GM21737 (cell line): ENCODE data around the gene SLCO3A1.

Experiments
- ATAC-seq: cut with Tn5 transposase; IDR thresholded peaks from one replicate; pipeline ENCODE4 v1.9.1; 2021; ENCODE audit warnings: mild to moderate bottlenecking, moderate library complexity; ENCODE audit not compliant: unreplicated experiment

Gene SLCO3A1

GRCh38 chr15:92118162-92118935 lies 264.8 kb downstream of the SLCO3A1 start:
- no peak for ATAC-seq

DNA sequence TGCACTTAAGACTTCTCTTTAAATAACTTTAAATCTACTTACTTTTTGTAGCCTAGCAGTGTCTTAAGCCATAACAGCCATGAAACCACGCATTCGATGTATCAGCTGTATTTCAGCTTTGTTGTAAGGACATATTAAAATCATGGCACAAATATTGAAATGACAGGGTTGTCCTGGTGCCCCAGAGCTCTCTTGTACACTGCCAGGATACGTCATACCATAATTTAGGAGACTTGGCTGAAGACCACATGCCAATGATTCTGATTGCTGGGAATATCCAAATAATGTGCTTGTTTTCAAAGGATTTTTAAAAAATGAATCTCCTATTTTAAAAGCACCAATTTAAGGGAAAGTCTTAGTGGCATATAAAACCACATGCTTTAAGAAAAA lies 265.4 kb downstream of the SLCO3A1 start:
- ATAC-seq = no peak

- no peak for ATAC-seq
Observed at GRCh38 chr15:92120094-92120795, 266.7 kb downstream of the SLCO3A1 start.

- no peak for ATAC-seq
Observed at GRCh38 chr15:92121047-92121446, 267.5 kb downstream of the SLCO3A1 start.

DNA sequence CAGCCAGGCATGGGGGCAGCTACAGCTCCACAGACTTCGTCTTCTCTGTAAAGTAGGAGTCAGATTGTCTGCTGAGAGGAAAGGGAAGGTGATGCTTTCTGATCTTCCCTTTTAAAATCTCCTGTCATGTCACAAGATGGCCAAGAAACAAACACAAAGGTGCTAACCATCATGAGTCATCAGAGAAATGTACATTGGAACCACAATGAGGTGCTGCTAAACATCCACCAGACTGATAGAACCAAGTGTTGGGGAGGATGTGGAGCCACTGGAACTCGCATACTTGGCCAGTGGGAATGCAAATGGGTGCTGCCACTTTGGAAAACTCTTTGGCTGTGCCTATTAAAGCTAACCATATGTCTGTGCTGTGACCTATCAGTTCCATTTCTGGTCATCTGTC lies 268.8 kb downstream of the SLCO3A1 start:
- ATAC-seq = no peak

DNA sequence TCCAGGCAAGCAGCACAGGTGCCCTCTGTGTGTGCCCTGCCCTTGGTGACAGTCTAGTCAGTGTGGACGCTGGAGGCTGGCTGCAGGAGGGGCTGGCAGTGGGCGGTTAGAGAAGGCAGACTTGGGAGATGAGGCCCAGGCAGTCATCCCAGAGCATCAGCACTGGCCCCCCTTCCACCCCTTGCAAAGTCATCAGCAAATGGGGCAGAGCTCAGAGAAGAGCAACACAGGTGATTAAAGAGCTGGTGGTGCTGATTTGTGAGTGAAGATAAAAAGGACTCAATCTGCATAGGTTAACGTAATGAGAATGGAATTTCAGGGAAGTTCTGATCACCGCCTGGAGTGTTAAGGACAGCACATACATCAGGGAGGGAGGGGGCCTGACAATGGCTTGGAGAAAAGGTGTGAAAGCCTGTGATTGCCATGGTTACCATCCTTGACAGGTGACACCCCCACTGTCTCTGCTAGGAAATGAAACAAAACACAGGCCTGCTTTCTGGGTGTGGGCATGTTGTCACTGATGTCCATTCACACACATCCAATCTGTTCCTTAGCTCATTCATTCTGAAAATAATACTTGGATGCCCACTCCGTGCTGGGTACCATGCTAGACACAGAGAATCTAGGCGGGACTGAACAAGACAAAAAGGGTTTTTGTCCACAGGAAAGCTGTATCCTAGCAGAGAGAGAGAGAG lies 270.6 kb downstream of the SLCO3A1 start:
- no peak for ATAC-seq

DNA sequence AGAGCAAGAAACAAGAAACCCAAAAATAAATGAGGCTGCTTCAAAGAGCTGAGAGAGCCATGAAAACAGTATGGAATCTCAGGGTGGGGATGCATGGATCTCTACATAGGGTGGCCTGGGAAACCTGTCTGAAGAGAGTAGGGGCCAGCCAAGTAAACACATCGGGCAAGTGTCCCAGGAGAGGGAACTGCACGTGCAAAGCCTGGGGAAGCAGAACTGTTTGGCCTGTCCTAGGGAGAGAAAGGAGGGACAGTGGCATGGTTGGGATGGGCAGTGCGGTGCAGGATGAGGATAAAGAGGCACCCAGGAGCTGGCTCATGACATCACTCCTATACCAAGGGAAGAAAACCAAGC lies 271.1 kb downstream of the SLCO3A1 start:
- no peak for ATAC-seq

DNA sequence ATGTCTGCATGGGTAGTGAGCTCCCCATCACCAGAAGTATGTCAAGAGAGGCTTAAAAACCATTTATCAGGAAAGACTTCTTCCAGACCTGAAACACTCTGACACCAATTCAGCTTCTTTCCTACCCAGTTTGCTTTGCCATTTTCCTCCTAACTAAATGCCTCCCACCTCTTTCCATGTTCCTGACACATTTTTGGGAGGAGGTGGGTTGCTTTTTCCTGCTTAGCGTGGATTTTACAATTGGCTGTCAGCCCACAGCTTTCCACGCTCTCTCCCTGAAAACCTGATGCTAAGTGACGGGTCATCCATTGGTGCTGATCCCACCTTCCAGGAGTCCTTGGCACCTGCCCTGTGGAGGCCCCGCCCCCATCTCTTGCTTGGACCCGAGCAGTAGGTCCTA lies 275.3 kb downstream of the SLCO3A1 start:
- no peak for ATAC-seq

- ATAC-seq = no peak
Observed at GRCh38 chr15:92130244-92130643, 276.7 kb downstream of the SLCO3A1 start.

- no peak for ATAC-seq
Observed at GRCh38 chr15:92130906-92131305, 277.4 kb downstream of the SLCO3A1 start.

- no peak for ATAC-seq
Observed at GRCh38 chr15:92132982-92133755, 279.7 kb downstream of the SLCO3A1 start.

DNA sequence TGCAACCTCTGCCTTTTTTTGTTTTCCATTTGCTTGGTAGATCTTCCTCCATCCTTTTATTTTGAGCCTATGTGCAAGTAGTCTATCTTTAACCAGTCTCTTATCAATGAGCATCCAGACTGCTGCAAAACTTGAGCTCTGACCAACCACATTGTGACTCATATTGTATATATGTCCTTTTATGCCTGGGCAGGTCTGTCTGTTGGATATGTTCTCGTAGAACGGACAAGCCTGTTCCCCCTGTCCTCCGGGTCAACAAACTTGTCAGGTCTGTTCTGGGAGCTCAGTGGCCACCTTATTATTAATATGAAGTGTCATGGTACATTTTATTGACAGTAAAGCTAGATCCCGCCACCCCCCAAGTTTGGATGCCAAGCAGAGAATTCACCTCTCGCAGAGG lies 287.3 kb downstream of the SLCO3A1 start:
- ATAC-seq = no peak

DNA sequence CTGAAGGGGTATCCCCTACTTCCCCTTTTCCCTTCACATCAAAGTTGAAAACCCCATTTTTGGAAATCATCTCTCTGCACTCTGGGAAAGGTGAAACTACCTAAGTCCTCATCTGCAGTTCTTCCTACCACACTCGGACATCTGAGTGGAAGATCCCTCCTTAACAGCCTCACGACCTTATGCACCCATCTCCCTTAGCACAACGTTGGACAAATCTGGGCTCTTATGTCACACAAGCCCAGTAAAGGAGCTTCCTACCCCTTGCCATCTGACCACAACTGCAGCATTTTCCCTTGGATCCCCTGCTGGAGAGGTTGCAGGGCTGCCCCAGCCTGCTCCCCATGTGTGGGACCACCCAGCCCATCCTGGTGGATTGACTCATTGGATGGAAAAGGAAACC lies 288.1 kb downstream of the SLCO3A1 start:
- no peak for ATAC-seq

DNA sequence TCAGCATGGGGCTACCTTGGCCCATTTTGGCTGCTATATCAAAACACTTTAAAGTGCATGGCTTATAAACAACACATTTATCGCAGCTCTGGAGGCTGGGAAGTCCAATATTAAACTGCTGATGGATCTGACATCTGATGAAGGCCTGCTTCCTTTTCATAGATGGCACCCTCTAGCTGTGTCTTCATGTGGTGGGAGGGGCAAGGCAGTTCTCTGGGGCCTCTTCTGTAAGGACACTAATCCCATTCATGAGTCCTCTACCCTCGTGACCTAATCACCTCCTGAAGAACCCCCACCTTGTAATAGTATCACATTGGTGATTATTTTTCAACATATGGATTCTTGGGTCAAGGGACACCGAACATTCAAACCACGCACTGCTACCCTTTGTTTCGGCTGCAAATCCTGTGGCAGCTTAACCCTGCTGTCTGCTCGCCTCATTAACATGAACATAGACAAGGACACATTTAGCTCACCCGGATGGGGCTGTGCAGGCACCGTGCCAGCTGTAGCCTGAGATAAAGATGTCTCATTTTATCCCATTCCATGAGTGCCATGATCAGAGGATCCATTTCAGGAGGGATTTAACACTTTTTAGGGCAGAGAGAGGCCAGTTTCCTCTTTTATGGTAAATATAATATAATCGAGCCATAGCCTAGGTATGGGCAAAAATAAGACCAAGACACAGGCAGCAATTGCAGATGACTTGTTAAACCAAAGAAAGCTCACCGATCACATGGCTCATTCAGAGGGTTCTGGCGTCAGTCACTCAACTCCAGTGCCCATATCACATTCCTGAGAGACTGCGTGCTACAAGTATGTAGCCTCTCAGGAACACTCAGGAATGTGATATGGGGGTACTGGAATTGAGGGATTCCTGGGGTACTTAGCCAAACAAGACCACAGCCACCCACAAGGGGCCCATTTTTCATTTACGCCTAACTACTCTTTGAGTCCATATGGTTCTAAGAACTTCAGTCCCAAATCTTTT lies 289.0 kb downstream of the SLCO3A1 start:
- no peak for ATAC-seq

GRCh38 chr15:92143765-92144164 lies 290.3 kb downstream of the SLCO3A1 start:
- ATAC-seq = no peak

GRCh38 chr15:92146511-92147150 lies 293.1 kb downstream of the SLCO3A1 start:
- ATAC-seq = no peak

DNA sequence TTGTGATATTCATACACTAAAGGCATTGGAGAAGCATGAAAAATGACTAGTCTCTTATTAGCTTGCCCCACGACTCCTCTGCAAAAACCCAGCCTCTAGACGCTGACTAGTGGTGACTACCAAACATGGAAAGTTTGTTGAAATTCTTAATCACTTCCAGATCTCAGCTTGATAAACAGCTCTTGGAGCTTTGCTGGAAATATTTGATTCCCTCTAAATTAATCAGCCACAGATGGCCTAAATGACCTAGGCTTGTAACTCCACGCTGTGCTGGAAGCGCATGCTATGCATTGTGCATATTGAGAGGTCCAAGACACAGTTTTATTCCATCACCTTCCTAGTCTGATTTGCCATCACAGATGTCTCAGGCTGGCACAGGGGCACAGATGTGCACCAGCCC lies 295.5 kb downstream of the SLCO3A1 start:
- no peak for ATAC-seq

DNA sequence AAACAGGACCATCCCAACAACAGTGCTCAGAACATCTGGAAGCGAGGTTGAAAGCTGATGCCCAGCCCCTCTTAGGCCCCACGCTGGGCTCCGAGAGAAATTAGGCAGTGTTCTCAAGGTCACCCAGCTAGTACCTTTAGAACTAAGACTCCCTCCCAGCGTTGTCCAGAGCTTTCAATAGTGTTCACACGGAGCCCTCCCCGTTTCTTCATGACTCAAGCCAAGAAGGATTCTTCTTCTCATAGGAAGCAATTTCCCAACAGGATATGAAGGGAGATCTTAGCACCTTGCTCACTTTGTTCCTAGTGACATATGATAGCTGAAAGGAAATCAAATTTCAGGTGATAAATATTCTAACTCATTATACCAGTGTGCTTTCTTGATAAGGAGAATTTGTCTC lies 296.0 kb downstream of the SLCO3A1 start:
- no peak for ATAC-seq

- ATAC-seq = no peak
Observed at GRCh38 chr15:92151168-92151567, 297.7 kb downstream of the SLCO3A1 start.

DNA sequence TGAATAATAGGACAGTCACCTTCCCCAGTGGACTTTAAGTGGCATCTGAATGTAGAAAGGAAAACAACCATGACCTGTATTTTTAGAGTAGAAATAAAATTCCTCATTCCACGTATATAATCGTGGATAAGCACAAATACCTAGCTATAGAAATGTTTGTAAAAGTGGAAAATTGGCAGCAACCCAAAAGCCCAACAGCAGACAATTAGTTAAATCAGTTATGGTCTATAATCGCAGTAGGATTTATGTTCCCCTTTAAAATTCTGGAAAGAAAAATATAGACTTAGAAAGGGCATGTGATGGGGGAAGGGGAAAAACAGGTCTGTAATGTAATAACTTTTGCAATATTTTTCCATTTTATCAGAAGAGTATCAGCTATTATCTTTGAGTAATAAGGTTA lies 298.2 kb downstream of the SLCO3A1 start:
- no peak for ATAC-seq
